ENCODE data around the gene DOCK3. TPM values are rescaled to one million over a fixed set of nuclear protein-coding genes. Genes with fewer than 3 reads are reported as not detected.

DOCK3 gene
- total RNA-seq, 1 experiment from 2014 or later, result 5.6 TPM

DNA sequence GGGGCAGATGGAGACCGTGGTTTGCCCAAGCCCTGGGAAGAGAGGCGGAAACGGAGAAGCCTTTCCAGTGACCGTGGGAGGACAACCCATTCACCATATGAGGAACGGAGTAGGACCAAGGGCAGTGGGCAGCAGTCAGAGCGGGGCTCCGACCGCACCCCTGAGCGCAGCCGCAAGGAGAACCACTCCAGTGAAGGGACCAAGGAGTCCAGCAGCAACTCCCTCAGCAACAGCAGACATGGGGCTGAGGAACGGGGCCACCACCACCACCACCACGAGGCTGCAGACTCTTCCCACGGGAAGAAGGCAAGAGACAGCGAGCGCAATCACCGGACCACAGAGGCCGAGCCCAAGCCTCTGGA is 718.4 kb downstream of the DOCK3 start (continued):
- TF ChIP-seq, protein P1, sequence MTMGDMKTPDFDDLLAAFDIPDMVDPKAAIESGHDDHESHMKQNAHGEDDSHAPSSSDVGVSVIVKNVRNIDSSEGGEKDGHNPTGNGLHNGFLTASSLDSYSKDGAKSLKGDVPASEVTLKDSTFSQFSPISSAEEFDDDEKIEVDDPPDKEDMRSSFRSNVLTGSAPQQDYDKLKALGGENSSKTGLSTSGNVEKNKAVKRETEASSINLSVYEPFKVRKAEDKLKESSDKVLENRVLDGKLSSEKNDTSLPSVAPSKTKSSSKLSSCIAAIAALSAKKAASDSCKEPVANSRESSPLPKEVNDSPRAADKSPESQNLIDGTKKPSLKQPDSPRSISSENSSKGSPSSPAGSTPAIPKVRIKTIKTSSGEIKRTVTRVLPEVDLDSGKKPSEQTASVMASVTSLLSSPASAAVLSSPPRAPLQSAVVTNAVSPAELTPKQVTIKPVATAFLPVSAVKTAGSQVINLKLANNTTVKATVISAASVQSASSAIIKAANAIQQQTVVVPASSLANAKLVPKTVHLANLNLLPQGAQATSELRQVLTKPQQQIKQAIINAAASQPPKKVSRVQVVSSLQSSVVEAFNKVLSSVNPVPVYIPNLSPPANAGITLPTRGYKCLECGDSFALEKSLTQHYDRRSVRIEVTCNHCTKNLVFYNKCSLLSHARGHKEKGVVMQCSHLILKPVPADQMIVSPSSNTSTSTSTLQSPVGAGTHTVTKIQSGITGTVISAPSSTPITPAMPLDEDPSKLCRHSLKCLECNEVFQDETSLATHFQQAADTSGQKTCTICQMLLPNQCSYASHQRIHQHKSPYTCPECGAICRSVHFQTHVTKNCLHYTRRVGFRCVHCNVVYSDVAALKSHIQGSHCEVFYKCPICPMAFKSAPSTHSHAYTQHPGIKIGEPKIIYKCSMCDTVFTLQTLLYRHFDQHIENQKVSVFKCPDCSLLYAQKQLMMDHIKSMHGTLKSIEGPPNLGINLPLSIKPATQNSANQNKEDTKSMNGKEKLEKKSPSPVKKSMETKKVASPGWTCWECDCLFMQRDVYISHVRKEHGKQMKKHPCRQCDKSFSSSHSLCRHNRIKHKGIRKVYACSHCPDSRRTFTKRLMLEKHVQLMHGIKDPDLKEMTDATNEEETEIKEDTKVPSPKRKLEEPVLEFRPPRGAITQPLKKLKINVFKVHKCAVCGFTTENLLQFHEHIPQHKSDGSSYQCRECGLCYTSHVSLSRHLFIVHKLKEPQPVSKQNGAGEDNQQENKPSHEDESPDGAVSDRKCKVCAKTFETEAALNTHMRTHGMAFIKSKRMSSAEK (CRISPR knock-in tag; IDR thresholded peaks at IDR 0.05; ENCODE audit: borderline replicate concordance), result no peak
- TF ChIP-seq, protein P2, sequence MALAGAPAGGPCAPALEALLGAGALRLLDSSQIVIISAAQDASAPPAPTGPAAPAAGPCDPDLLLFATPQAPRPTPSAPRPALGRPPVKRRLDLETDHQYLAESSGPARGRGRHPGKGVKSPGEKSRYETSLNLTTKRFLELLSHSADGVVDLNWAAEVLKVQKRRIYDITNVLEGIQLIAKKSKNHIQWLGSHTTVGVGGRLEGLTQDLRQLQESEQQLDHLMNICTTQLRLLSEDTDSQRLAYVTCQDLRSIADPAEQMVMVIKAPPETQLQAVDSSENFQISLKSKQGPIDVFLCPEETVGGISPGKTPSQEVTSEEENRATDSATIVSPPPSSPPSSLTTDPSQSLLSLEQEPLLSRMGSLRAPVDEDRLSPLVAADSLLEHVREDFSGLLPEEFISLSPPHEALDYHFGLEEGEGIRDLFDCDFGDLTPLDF (CRISPR knock-in tag; IDR thresholded peaks at IDR 0.05), result no peak

- no peak for TF ChIP-seq GABPB1 (CRISPR knock-in tag; IDR thresholded peaks at IDR 0.05)
- TF ChIP-seq ZNF219 (CRISPR knock-in tag; IDR thresholded peaks at IDR 0.05; ENCODE audit: borderline replicate concordance), result no peak
- TF ChIP-seq CBFB (CRISPR knock-in tag; IDR thresholded peaks at IDR 0.05; ENCODE audit: low read depth), result no peak
- TF ChIP-seq ESRRA (CRISPR knock-in tag; IDR thresholded peaks at IDR 0.05; ENCODE audit: borderline replicate concordance), result no peak
- no peak for TF ChIP-seq NR2C2 (CRISPR knock-in tag; IDR thresholded peaks at IDR 0.05)
- TF ChIP-seq ETV6 (CRISPR knock-in tag; IDR thresholded peaks at IDR 0.05), result no peak
- no peak for TF ChIP-seq ATF3 (CRISPR knock-in tag; conservative IDR thresholded peaks at IDR 0.05)
- no peak for TF ChIP-seq MYBL2 (CRISPR knock-in tag; IDR thresholded peaks at IDR 0.05)
- TF ChIP-seq, protein P3, sequence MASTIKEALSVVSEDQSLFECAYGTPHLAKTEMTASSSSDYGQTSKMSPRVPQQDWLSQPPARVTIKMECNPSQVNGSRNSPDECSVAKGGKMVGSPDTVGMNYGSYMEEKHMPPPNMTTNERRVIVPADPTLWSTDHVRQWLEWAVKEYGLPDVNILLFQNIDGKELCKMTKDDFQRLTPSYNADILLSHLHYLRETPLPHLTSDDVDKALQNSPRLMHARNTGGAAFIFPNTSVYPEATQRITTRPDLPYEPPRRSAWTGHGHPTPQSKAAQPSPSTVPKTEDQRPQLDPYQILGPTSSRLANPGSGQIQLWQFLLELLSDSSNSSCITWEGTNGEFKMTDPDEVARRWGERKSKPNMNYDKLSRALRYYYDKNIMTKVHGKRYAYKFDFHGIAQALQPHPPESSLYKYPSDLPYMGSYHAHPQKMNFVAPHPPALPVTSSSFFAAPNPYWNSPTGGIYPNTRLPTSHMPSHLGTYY (CRISPR knock-in tag; IDR thresholded peaks at IDR 0.05), result no peak
- no peak for TF ChIP-seq CDX4 (CRISPR knock-in tag; IDR thresholded peaks at IDR 0.05; ENCODE audit: borderline replicate concordance)
- TF ChIP-seq E2F5 (CRISPR knock-in tag; IDR thresholded peaks at IDR 0.05), result no peak
- no peak for TF ChIP-seq RELA (CRISPR knock-in tag; IDR thresholded peaks at IDR 0.05; ENCODE audit: borderline replicate concordance)
- TF ChIP-seq ZNF263 (CRISPR knock-in tag; IDR thresholded peaks at IDR 0.05; ENCODE audit: low read depth), result no peak
- TF ChIP-seq EMX1 (CRISPR knock-in tag; IDR thresholded peaks at IDR 0.05), result no peak
- TF ChIP-seq ZNF232 (CRISPR knock-in tag; IDR thresholded peaks at IDR 0.05), result no peak
- ATAC-seq, result no peak
- H3K4me1 Mint-ChIP-seq, result peaks cover 37% of the 10 kb centered on the region
- DNase-seq (ENCODE audit: low spot score), result no peak
- H3K27ac Mint-ChIP-seq, result no peak overlapping the region
- H3K27me3 Mint-ChIP-seq (ENCODE audit: low read depth), result no peaks in the 10 kb centered on the region
- peaks cover 57% of the 10 kb centered on the region for H3K36me3 Mint-ChIP-seq
- no peak overlapping the region for H3K4me3 Mint-ChIP-seq
- POLR2A ChIA-PET, result interaction anchor here (0.9 kb wide), 1 partner anchor 106 kb away, joined by 4 read pairs; the partner anchor contains the start of gene DCAF1
- CTCF ChIA-PET, result interaction anchor here (0.9 kb wide), 1 partner anchor 41 kb away, joined by 3 read pairs; no protein-coding TSS in a partner anchor
- no peaks in the 10 kb centered on the region for H3K9me3 Mint-ChIP-seq
Measured at GRCh38 chr3:51393564-51393963, 718.8 kb downstream of the DOCK3 start.

All from WTC11 (cell line).